Cardiac fibroblast (primary cell): ENCODE results near the gene COL19A1.

Experiments
- DNase-seq, 2 donors: peaks; one replicate each; pipeline versions ENCODE4 v3.0.0 to v3.0.0-alpha.2; 2010; ENCODE audit warnings: low read depth in 2 of 2
- H3K4me3 ChIP-seq, 2 donors: replicated peaks in 1 of 2; 1 replicate in 1 of 2; 2 replicates in 1 of 2; pipeline ENCODE4 v1.5.1; 2011; ENCODE audit warnings: low read depth in 2 of 2, low read length in 2 of 2, mild to moderate bottlenecking in 2 of 2, moderate library complexity in 1 of 2
- CTCF ChIP-seq: IDR thresholded peaks from one replicate; pipeline ENCODE4 v1.5.1; 2011; ENCODE audit warnings: low read depth, mild to moderate bottlenecking, low read length, inconsistent platforms

The COL19A1 gene

GRCh38 chr6:70130865-70131264, 264.5 kb downstream of the COL19A1 start:
- no peak for DNase-seq
- no peak for TF ChIP-seq CTCF
- H3K4me3 ChIP-seq = no peak overlapping the region

GRCh38 chr6:70131528-70131927, 265.2 kb downstream of the COL19A1 start:
- H3K4me3 ChIP-seq = no peak overlapping the region
- DNase-seq = peak in 1 of 2 donors; percentile 54
- TF ChIP-seq CTCF = no peak

- DNase-seq = no peak
- no peak for TF ChIP-seq CTCF
- H3K4me3 ChIP-seq = no peak overlapping the region
Measured at GRCh38 chr6:70133246-70133645, 266.9 kb downstream of the COL19A1 start.

GRCh38 chr6:70134542-70134941, 268.2 kb downstream of the COL19A1 start:
- H3K4me3 ChIP-seq = no peak overlapping the region
- no peak for DNase-seq
- TF ChIP-seq CTCF = no peak

- DNase-seq = no peak
- H3K4me3 ChIP-seq = no peak overlapping the region
- no peak for TF ChIP-seq CTCF
Measured at GRCh38 chr6:70135219-70136160, 269.1 kb downstream of the COL19A1 start.

GRCh38 chr6:70136996-70137395, 270.6 kb downstream of the COL19A1 start:
- TF ChIP-seq CTCF = no peak
- DNase-seq = no peak
- no peak overlapping the region for H3K4me3 ChIP-seq
